ENCODE results near the gene RGN.

GRCh38 chrX:47133493-47133892, 55.2 kb downstream of the RGN start:
- no peak for TF ChIP-seq CTCF (IDR thresholded peaks at IDR 0.05)
- no peak for TF ChIP-seq POLR2A (IDR thresholded peaks at IDR 0.05)
